ENCODE results near the gene PRR35.

DNA sequence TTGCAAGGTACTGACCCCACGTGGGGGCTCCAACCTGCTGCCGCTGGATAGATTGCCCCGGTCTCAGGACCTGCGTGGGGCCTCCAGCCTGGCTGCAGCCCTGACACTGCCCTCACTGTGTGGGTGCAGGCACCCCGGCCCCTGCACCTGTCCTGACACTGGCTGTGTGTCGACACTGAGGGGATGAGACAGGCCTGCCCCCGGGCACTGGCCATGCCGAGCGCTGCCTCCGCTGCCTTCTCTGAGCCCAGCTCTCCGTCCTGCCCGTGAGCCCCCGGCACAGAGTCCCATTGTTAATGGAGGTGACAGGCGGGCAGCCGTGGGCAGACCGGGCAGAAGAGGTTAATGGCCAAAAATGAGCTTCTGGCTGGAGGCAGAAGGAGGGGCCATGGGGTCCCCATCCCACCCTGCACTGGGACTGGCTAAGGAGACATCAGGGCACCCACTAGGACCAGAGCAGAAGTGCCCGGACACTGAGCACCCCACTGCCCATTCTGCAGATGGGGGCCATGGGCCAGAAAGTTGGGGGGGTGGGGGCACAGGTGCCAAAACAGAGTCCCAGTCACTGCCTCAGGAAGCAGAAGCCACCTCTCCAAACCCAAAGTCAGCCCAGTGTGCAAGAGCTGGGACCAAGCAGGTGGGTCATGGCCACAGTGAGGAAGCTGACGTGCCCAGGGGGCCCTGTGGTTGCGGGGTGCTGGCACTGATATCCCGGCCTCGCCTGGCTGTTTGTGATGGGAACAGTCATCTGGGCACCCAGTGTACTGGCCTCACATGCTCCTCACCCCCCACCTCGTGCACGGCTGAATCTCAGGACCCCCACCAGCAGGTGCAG is 2.5 kb upstream of the PRR35 start:
- TF ChIP-seq, protein P1, sequence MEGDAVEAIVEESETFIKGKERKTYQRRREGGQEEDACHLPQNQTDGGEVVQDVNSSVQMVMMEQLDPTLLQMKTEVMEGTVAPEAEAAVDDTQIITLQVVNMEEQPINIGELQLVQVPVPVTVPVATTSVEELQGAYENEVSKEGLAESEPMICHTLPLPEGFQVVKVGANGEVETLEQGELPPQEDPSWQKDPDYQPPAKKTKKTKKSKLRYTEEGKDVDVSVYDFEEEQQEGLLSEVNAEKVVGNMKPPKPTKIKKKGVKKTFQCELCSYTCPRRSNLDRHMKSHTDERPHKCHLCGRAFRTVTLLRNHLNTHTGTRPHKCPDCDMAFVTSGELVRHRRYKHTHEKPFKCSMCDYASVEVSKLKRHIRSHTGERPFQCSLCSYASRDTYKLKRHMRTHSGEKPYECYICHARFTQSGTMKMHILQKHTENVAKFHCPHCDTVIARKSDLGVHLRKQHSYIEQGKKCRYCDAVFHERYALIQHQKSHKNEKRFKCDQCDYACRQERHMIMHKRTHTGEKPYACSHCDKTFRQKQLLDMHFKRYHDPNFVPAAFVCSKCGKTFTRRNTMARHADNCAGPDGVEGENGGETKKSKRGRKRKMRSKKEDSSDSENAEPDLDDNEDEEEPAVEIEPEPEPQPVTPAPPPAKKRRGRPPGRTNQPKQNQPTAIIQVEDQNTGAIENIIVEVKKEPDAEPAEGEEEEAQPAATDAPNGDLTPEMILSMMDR (IDR thresholded peaks at IDR 0.05; ENCODE audit: low read length): no peak
- no peak for TF ChIP-seq EZH2 (IDR thresholded peaks at IDR 0.05; ENCODE audit: borderline replicate concordance, low read length)

Data from OCI-LY1 (cell line).